Stimulated activated naive CD8-positive, alpha-beta T cell treated with anti-CD3 and anti-CD28 coated beads, Interleukin-15, Interleukin-2, amounts not matched to agents 100 U/mL and 50 U/mL, for 24 hours (primary cell): ENCODE data around the gene AK4.
A peak's percentile ranks its signal among the peaks of the same experiment; 100 is the strongest.

Experiments
- ATAC-seq: fragments of 150-1000 bp; cut with Tn5 transposase; one replicate; pipeline ENCODE4 v1.10.0; 2021
- DNase-seq: peaks from one replicate; pipeline ENCODE4 v3.0.0; 2021

Gene AK4

GRCh38 chr1:65250826-65251225, 102.8 kb downstream of the AK4 start:
- DNase-seq (no peak), ATAC-seq (no peak)

DNA sequence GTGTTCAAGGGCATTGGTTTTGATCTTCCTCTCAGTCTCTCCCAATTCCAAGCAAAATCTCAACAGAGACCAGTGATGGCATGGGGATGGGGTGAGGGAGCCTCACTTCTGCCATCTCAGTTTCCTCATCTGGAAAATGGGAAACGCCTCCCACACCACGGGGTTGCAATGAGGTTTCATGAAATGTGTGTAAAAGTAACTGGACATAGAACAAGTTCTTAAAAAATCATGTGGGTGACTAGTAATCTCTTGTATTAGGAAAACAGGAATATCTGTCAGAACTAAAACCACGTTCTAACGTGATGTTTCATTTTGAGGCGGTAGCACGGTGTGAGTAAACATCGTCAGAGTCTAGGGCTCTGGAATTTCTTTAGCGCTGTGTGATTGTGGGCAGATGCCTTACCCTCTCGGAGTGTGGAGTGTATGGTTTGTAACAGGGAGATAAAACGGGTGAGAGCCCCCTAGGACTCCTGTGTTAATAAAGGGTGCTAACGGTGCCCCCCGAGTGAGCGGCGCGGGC, 105.9 kb downstream of the AK4 start:
- ATAC-seq, result peak; percentile 61

DNA sequence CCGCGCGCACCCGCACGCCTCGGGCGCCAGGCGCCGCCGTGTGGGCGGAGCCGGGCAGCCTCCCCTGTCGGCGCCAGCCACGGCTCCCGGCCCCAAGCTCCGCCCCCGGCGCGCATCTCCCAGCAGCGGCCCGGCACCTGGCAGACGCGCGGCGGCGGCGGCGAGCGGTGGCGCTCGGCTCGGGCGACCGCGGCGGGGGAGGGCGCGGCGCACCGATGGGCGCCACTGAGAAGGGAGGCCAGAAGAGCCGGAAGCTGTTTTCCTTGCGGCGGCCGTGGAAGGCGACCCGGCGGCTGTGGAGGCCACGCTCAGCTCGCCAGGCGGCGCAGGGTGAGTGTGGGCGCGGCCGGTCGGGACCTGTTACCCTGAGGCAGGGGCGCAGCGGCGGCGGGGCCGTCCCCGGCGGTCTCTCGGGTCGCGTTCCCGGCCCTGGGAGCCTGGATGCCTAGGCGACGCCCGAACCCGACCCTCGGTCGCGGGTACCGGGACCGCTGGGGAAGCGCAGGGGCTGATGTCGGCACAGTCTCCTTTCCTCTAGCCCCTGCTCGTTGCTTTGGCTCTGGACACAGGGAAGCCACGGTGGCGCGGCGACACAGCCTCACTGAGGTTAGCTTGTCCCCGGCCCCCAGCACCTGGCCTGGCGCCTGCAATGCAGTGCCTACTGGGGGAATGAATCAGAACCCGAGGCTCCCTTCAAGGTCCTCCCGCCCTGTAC, 106.5 kb downstream of the AK4 start:
- ATAC-seq (peak; percentile 96), DNase-seq (peak; percentile 90)

More for the DNA sequence above, 105.9 kb downstream of the AK4 start:
- DNase-seq, result no peak

GRCh38 chr1:65255035-65255655, 107.1 kb downstream of the AK4 start:
- DNase-seq (no peak), ATAC-seq (no peak)

GRCh38 chr1:65255656-65256050, 107.7 kb downstream of the AK4 start:
- ATAC-seq (no peak), DNase-seq (no peak)

DNA sequence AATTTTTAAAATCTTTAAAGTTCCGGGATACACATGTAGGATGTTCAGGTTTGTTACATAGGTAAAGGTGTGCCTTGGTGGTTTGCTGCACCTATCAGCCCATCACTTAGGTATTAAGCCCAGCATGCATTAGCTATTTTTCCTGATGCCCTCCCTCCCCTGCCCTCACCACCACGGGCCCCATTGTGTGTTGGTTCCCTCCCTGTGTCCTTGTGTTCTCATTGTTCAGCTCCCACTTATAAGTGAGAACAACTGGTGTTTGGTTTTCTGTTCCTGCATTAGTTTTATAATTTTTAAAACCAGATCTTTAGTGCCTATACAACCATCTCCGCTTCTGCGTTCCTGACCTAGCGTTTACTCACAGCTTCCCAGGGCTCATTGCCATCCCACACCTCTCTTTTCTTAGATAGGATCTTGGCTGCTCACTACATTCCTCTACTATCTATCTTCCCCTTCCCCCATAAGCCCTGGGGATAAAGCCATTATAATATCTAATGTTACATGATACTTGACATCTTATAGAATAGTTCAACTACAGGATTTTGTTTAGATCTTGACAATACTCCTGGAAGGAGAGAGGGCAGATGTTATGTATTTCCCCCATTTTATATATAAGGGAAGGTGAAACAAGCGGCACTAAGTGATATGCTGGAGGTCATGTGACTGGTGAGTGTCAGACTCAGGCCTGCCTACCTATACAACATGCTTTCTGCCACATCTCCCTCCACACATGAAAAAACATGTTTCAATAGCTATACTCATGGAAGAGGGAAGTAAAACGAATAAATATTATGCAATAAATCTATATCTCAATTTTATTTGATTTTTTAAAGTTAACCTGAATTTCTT, 109.1 kb downstream of the AK4 start:
- DNase-seq (no peak), ATAC-seq (no peak)

- no peak for ATAC-seq
- DNase-seq, result no peak
These were observed 110.1 kb downstream of the AK4 start for GRCh38 chr1:65258106-65258505.

- ATAC-seq, result peak; percentile 8
These were observed 111.8 kb downstream of the AK4 start for GRCh38 chr1:65259816-65260215.

DNA sequence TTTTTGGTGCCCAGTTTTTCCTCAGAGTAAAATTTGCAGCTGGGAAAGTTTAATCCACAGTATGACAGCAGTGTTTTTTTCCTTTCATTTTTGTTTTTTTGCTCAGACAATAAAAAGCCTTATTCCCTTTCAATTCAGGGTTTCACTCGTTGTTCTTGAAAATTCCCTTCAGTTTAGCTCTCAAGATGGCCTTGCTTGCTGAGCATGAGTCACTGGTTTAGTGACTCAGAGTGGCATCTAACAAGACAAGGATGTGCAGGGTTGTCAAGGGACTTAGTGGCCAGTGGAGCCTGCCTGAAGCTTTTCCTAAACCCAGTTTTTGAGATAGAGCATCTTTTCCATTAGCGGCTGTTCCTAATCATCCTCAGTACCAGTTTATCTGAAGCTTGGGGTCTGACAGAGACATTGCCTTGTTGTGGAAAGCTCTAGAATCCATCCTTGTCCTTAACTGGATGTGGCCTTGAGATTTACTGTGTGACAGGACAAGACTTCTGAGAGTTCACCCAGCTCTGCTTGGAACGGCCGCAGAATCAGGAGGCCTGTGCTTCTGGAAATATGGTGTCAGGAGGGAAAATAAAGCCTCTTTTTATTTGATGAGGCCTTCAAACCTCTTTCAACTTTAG, 113.0 kb downstream of the AK4 start:
- no peak for DNase-seq
- ATAC-seq, result peak; percentile 81

More at GRCh38 chr1:65259816-65260215, 111.8 kb downstream of the AK4 start:
- DNase-seq, result no peak

- ATAC-seq, result no peak
- DNase-seq, result no peak
These were observed 115.3 kb downstream of the AK4 start for GRCh38 chr1:65263286-65263685.

- ATAC-seq, result peak; percentile 21
- DNase-seq, result peak; percentile 27
These were observed 116.4 kb downstream of the AK4 start for GRCh38 chr1:65264197-65264929.

DNA sequence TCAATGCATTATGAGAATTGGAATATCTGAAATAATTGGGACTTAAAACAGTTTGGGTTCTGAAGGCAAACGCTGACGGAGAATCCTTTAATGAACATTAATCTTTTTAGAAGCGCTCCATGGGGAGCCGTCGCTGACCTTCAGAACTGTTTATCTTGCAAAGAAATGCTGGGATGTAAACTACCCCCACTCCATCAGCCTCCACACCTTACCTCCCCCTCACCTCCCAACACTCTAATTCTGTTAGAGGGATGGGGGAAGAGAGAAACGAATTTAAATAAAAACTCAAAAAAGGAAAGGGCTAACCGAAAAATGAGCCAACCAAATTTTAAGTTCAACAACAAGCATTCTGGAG, 117.3 kb downstream of the AK4 start:
- no peak for DNase-seq
- no peak for ATAC-seq

GRCh38 chr1:65265651-65266351, 117.8 kb downstream of the AK4 start:
- peak; percentile 50 for ATAC-seq
- peak; percentile 42 for DNase-seq

DNA sequence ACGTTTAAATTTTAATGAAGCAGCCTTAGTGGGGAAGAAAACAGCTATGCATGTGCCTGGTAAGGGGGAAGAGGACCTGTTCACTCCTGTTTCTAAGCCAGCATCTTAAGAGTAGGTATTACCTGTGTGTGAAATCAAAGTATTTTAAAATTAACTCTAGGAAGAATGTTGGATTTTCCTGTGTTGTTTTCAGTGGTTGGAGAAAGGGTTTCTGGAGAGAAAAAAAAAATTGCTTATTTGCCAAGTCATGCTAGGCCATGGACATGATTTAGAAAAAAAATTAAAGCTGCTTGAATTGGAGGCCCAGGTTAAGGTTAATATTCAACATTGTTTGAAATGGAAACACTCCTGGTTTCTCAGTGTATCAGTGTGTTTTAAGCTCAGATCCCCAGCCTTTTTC, 118.5 kb downstream of the AK4 start:
- ATAC-seq (no peak), DNase-seq (no peak)

- ATAC-seq (no peak), DNase-seq (no peak)
These were observed 119.3 kb downstream of the AK4 start for GRCh38 chr1:65267271-65267670.

- no peak for ATAC-seq
- no peak for DNase-seq
These were observed 119.7 kb downstream of the AK4 start for GRCh38 chr1:65267683-65268082.

- DNase-seq, result no peak
- ATAC-seq, result no peak
These were observed 121.6 kb downstream of the AK4 start for GRCh38 chr1:65269612-65270011.

DNA sequence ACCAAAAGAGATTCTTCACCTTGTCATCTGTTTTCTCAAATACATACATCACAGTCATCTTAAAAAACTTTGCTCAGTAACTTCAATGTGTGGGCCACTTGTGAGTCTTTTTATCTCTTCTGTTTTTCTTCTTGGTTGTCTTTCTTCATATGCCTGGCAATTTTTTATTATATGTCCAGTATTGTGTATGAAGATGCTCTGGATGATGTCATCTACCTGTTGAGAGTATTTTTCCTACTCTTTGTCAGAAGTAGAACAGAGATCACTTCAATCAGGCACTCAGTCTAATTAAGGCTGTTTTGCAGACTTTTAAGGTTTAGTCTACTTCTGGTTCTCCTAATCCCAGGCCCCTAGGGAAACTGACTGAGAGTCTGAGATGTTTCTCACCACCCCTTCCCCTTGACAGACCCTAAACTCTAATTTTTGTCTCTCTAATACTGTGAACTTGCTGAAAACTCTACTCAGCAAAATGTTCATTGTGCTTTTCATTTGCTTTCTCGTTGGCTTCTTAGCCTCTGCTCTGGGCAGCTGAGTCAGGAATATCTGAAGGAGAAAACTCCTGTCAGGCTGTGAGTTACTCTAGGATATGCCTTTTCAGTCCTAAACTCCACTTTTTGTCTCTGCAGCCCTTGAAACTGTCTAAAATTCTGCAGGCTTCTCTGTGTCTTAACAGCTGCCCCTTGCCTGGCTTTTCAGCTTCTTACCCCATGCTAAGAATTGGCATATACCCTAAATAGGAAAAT, 128.4 kb downstream of the AK4 start:
- no peak for DNase-seq
- no peak for ATAC-seq

GRCh38 chr1:65277605-65278347, 129.8 kb downstream of the AK4 start:
- no peak for ATAC-seq
- DNase-seq, result no peak
